A673 (cell line): ENCODE results near the gene TBX19. TPM values are rescaled to one million over a fixed set of nuclear protein-coding genes. Genes with fewer than 3 reads are reported as not detected.

Experiments
- BruUV-seq: library from RNA; stranded (reverse); fragments of 400-500 nt; replicated peaks from 2 replicates; lab custom pipeline; 2021; lab: Mats Ljungman, UMichigan
- CTCF ChIA-PET: fragments of 300-600 bp; sonication (Branson Sonifier 250); formaldehyde crosslinking; loops from one replicate; lab custom pipeline; 2022; ENCODE audit warnings: antibody characterized with exemption; lab: Charles Lee
- POLR2A ChIA-PET: fragments of 300-600 bp; sonication (Branson Sonifier 250); formaldehyde crosslinking; loops from one replicate; lab custom pipeline; 2022; ENCODE audit warnings: antibody characterized with exemption; ENCODE audit not compliant: low non-redundant PET; lab: Charles Lee
- DNase-seq: peaks from one replicate; pipeline ENCODE4 v3.0.0-alpha.2; 2015; ENCODE audit warnings: low spot score
- H3K27ac ChIP-seq: fragments of 200-600 bp; sonication (generic); 2 replicates; pipeline ENCODE4 v1.5.1; 2016; ENCODE audit warnings: mixed run types, low read depth, mild to moderate bottlenecking, mixed read lengths, antibody characterized with exemption, low read length; ENCODE audit not compliant: poor library complexity, severe bottlenecking
- H3K27me3 ChIP-seq: fragments of 200-600 bp; sonication (generic); replicated peaks from 2 replicates; pipeline ENCODE4 v1.6.1; 2017; ENCODE audit warnings: mixed run types, low read depth, mild to moderate bottlenecking, mixed read lengths, antibody characterized with exemption, low read length; ENCODE audit not compliant: insufficient read depth, poor library complexity
- H3K36me3 ChIP-seq: fragments of 200-600 bp; sonication (generic); 2 replicates; pipeline ENCODE4 v1.6.1; 2016; ENCODE audit warnings: mixed run types, mild to moderate bottlenecking, mixed read lengths, antibody characterized with exemption, low read length; ENCODE audit not compliant: insufficient read depth, poor library complexity, severe bottlenecking
- H3K4me1 ChIP-seq: fragments of 200-600 bp; sonication (generic); 2 replicates; pipeline ENCODE4 v1.6.1; 2017; ENCODE audit warnings: mixed run types, mild to moderate bottlenecking, mixed read lengths, antibody characterized with exemption, low read length; ENCODE audit not compliant: insufficient read depth, poor library complexity, severe bottlenecking
- H3K4me3 ChIP-seq: fragments of 200-600 bp; sonication (generic); 2 replicates; pipeline ENCODE4 v1.5.1; 2016; ENCODE audit warnings: low read depth, mixed run types, mild to moderate bottlenecking, mixed read lengths, low read length; ENCODE audit not compliant: poor library complexity, severe bottlenecking
- H3K9me3 ChIP-seq: fragments of 200-600 bp; sonication (generic); 2 replicates; pipeline ENCODE4 v1.6.1; 2016; ENCODE audit warnings: mixed run types, low read depth, mild to moderate bottlenecking, mixed read lengths, antibody characterized with exemption, low read length; ENCODE audit not compliant: poor library complexity, severe bottlenecking
- EZH2 ChIP-seq: fragments of 200-600 bp; sonication (generic); IDR thresholded peaks from 2 replicates; pipeline ENCODE4 v1.6.1; 2017; ENCODE audit warnings: borderline replicate concordance, low read depth, mild to moderate bottlenecking, mixed read lengths, antibody characterized with exemption, low read length; ENCODE audit not compliant: poor library complexity, severe bottlenecking
- intact Hi-C: fragments of 100-400 bp; cut with micrococcal nuclease; formaldehyde crosslinking; loops from one replicate; pipeline ENCODE4 v1.10.0; 2022; ENCODE audit not compliant: unreplicated experiment
- total RNA-seq: library from RNA; stranded (reverse); gene quantifications from 2 replicates; pipeline ENCODE4 v1.2.3, GENCODE V29; 2021
- TF ChIP-seq, protein P1 (sequence below): fragments of 300-800, 200-600 bp; sonication (generic); conservative IDR thresholded peaks from 2 replicates; pipeline ENCODE4 v1.5.1; 2017; ENCODE audit warnings: low read depth, mild to moderate bottlenecking, antibody characterized with exemption, low read length, moderate library complexity, mixed read lengths

Gene TBX19
- total RNA-seq, 1 experiment from 2014 or later, result 2.5 TPM

- no peak for DNase-seq
- no peak overlapping the region for H3K4me3 ChIP-seq
- TSS peak; percentile 9 for BruUV-seq
- no peaks in the 10 kb centered on the region for H3K27me3 ChIP-seq
- H3K36me3 ChIP-seq, result peaks cover 7% of the 10 kb centered on the region
- ChIA-PET POLR2A (no interaction called here), CTCF (no interaction called here)
- TF ChIP-seq EZH2, result no peak
- TF ChIP-seq, protein P1, sequence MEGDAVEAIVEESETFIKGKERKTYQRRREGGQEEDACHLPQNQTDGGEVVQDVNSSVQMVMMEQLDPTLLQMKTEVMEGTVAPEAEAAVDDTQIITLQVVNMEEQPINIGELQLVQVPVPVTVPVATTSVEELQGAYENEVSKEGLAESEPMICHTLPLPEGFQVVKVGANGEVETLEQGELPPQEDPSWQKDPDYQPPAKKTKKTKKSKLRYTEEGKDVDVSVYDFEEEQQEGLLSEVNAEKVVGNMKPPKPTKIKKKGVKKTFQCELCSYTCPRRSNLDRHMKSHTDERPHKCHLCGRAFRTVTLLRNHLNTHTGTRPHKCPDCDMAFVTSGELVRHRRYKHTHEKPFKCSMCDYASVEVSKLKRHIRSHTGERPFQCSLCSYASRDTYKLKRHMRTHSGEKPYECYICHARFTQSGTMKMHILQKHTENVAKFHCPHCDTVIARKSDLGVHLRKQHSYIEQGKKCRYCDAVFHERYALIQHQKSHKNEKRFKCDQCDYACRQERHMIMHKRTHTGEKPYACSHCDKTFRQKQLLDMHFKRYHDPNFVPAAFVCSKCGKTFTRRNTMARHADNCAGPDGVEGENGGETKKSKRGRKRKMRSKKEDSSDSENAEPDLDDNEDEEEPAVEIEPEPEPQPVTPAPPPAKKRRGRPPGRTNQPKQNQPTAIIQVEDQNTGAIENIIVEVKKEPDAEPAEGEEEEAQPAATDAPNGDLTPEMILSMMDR, result no peak
- no peaks in the 10 kb centered on the region for H3K4me1 ChIP-seq
- H3K9me3 ChIP-seq, result peaks cover 26% of the 10 kb centered on the region
- intact Hi-C loops, result no loop called here
- no peak overlapping the region for H3K27ac ChIP-seq
These were observed 28.4 kb upstream of the TBX19 start for GRCh38 chr1:168252204-168252733.

GRCh38 chr1:168256164-168256563 lies 24.5 kb upstream of the TBX19 start:
- CTCF ChIA-PET, result no interaction called here

DNA sequence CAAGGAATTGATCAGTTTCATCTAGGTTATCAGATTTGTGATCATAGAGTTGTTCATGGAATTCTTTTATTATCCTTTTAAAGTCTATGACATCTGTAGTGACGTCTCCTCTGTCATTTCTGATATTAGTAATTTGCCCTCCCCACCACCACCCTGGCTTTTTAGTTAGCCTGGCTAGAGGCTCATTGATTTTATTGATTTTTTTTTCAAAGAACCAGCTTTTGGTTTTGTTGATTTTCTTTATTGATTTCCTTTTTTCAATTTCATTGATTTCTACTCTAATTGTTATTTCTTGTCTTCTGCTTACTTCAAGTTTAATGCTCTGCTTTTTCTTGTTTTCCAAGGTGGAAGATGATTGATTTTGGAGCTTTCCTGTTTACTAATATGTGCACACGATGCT lies 23.3 kb upstream of the TBX19 start:
- BruUV-seq, result no TSS peak
- no peaks in the 10 kb centered on the region for H3K4me1 ChIP-seq
- H3K9me3 ChIP-seq, result peaks cover 26% of the 10 kb centered on the region
- H3K4me3 ChIP-seq, result no peak overlapping the region
- H3K27me3 ChIP-seq, result no peaks in the 10 kb centered on the region
- CTCF ChIA-PET, result no interaction called here
- H3K27ac ChIP-seq, result no peak overlapping the region
- no peak for DNase-seq
- no peaks in the 10 kb centered on the region for H3K36me3 ChIP-seq
- TF ChIP-seq, protein P1, result no peak
- TF ChIP-seq EZH2, result no peak
- POLR2A ChIA-PET, result no interaction called here
- intact Hi-C loops, result no loop called here

More at GRCh38 chr1:168256164-168256563, 24.5 kb upstream of the TBX19 start:
- H3K4me3 ChIP-seq, result no peak overlapping the region
- peaks cover 26% of the 10 kb centered on the region for H3K9me3 ChIP-seq
- no peaks in the 10 kb centered on the region for H3K27me3 ChIP-seq
- no peaks in the 10 kb centered on the region for H3K4me1 ChIP-seq
- no peak for DNase-seq
- intact Hi-C loops, result no loop called here
- TF ChIP-seq EZH2, result no peak
- TF ChIP-seq, protein P1, result no peak
- H3K27ac ChIP-seq, result no peak overlapping the region
- H3K36me3 ChIP-seq, result no peaks in the 10 kb centered on the region
- POLR2A ChIA-PET, result no interaction called here
- BruUV-seq, result no TSS peak
